ENCODE results near the gene SPOPL.
"Not testable (repeated sequence)": the region's sequence is repeated elsewhere in the genome, so short reads cannot be mapped to it uniquely, and the experiment has no call there.

The SPOPL gene

DNA sequence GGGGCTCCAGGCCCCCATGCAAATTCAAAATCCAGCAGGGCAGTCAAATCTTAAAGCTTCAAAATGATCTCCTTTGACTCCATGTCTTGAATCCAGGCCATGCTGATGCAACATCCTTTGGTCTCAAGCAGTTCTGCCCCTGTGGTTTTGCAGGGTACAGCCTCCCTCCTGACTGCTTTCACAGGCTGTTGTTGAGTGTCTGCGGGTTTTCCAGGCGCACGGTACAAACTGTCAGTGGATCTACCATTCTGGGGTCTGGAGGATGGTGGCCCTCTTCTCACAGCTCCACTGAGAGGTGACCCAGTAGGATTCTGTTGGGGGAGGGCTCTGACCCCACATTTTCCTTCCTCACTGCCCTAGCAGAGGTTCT, 22.1 kb downstream of the SPOPL start:
- not testable (repeated sequence) for DNase-seq (ENCODE audit: low spot score)

DNA sequence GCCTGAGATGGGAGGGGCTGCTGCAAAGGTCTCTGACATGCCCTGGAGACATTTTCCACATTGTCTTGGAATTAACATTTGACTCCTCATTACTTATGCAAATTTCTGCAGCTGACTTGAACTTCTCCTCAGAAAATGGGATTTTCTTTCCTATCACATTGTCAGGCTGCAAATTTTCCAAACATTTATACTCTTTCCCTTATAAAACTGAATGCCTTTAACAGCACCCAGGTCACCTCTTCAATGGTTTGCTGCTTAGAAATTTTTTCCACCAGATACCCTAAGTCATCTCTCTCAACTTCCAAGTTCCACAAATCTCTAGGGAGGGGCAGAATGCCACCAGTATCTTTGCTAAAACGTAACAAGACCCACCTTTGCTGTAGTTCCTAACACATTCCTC, 22.8 kb downstream of the SPOPL start:
- not testable (repeated sequence) for DNase-seq (ENCODE audit: low spot score)

DNA sequence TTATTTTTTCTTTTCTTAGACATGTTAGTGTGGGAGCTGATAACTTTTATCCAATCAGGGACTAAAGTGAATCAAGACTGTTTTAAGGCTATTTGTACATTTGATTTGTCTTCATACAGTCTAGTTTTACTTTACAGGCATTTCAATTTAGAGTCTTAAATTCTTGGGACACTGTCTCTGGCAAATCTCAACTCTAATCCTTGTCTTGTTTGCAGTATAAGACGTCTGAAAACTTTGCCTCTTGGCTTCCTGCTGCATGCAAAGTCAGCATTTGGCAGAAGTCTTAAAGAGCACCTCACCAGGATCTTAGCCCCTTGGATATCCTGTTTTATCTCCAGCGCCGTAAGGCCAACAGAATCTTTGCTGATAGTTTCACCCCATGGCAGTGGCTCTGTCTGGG, 30.3 kb downstream of the SPOPL start:
- DNase-seq (ENCODE audit: low spot score), result no peak

- no peak for DNase-seq (ENCODE audit: low spot score)
These were observed 33.2 kb downstream of the SPOPL start for GRCh38 chr2:138534791-138535190.

GRCh38 chr2:138536302-138536701, 34.7 kb downstream of the SPOPL start:
- DNase-seq (ENCODE audit: low spot score), result peak; percentile 82

GRCh38 chr2:138536740-138537139, 35.2 kb downstream of the SPOPL start:
- DNase-seq (ENCODE audit: low spot score), result no peak

DNA sequence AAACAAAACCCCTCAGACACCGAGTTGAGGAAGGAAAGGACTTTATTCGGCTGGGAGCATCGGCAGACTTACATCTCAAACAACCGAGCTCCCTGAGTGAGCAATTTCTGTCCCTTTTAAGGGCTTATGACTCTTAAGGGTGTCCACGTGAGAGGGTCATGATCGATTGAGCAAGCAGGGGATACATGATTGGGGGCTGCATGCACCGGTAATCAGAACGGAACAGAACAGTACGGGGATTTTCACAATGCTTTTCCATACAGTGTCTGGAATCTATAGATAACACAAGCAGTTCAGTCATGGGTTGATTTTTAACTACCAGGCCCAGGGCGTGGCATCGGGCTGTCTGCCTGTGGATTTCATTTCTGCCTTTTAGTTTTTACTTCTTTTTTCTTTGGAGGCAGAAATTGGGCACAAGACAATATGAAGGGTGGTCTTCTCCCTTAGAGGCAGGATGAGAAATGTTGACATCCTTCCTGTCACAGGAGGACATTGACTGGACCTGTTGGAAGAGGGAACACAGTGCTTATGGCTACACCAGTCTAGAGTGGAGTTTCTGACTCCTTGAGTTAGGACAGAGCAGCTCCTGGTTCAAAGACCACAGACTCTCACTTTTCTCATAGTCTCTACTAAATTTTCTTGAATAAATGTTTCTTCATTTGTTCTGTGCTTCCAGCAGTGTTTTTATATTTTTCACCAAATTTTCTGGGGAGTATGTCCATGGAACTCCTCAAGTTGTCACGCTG, 35.8 kb downstream of the SPOPL start:
- DNase-seq (ENCODE audit: low spot score), result no peak

GRCh38 chr2:138544206-138544605, 42.6 kb downstream of the SPOPL start:
- not testable (repeated sequence) for DNase-seq (ENCODE audit: low spot score)

DNA sequence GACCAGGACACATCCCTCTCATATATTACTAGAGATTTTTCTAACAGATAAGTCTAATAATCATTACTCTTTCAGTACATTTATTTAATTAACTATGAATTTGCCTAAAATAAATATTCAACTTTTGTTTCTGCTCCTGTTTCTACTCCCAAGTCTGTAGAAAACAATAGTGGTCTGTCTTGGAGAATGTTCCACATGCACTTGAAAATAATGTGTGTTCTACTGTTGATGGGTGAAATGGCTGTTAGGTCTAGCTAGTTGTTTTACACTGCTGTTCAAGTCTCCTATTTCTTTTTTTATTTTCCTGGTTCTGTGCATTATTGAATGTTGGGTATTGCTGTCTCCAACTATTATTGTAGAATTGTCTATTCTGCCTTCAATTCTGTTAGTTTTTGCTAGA, 47.2 kb downstream of the SPOPL start:
- DNase-seq (ENCODE audit: low spot score), result no peak

- no peak for DNase-seq (ENCODE audit: low spot score)
These were observed 48.6 kb downstream of the SPOPL start for GRCh38 chr2:138550172-138550571.

DNA sequence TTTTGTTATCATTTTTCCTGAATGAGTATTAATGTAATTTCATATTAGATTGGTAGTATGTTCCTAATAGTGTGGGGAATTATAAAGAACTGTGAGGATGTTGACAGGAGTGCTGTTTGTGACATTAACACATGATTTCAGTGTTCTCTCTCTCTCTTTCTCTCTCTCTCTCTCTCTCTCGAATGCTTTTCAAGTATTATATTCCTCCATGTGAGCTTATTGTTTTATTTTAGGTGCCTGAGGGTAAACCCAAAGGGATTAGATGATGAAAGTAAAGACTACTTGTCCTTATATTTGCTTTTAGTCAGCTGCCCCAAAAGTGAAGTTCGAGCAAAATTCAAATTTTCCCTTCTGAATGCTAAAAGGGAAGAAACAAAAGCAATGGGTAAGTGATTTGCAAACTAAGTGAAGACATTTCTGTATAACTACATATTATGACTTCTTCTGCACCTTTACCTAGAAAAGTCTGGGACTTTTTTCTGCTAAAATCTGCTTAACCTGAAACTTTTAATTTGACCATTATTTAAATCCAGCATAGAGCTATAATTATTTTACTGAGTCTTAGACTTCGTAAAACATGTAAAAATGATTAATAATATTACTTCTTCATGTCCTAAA, 49.2 kb downstream of the SPOPL start:
- DNase-seq (ENCODE audit: low spot score), result no peak

DNA sequence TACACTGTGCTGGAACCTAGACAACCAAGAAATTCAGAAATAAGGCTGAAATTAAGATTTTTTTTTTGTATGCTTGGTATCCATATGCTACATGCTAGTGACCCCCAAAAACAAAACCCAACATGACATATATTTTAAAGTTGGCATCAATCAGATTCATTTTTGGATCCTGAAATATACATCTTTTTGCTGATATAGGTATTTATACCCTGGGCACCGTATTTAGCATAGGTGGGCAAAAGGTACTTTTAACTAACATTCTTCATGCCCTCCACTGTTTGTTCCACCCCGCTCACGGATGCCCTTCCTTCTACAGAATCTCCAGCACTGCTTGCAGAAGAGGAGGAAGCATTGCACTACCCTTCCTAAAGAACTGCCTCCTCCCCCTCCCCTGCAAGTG, 52.6 kb downstream of the SPOPL start:
- no peak for DNase-seq (ENCODE audit: low spot score)

DNA sequence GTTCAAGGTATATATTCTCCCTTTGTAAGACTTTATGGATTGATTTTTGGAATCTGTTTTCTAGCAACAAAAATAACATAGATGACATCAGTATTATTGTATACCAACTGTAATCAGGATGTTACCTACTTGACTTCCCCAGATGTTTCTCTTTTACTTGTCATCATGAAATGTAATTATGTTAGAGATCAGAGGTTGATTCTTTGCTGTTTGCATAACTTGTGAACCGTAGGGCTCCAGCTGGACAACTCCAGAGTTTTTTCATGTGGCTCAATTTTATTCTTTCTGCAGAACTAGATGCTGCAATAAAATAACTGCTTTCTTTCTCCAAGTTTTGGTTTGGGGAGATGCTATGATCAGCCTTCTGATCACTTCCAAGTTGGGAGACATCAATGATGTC, 58.1 kb downstream of the SPOPL start:
- no peak for DNase-seq (ENCODE audit: low spot score)

GRCh38 chr2:138564586-138565229, 63.1 kb downstream of the SPOPL start:
- no peak for DNase-seq (ENCODE audit: low spot score)

DNA sequence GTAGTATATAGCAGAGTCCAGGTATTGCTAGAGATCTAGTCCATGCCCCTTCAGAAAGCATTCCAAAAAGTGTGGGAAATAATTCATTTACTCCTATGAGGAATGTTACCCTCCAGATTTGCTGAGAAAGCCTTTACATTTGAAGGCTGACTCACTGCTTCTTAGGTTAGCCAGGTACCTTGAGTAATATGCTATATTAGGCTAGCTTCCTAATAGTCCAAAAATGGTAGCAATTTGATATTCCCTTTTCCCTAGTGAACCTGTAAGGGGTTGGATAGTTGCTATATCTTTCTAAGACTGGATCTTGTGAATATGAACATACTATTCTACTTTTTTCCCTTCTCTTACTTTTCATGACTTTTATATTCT, 63.6 kb downstream of the SPOPL start:
- DNase-seq (ENCODE audit: low spot score), result peak; percentile 17

DNA sequence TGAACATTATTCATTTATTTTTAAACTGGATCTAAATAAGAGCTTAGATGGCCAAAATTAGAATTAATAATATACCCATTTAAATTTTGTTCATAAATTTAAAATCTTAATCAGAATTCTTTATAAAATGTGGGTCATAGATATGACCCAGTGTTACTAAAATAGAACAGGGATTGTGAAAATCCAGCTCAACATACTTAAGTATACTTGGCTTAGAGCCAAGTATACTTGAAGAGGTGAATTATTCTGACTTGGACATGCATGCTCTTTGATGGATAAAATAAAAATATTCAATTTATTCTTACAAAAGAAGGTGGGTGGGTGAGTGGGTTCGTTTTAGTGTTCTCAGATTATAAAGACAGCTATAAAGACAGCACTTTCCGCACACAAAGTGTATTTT, 70.7 kb downstream of the SPOPL start:
- no peak for DNase-seq (ENCODE audit: low spot score)

DNA sequence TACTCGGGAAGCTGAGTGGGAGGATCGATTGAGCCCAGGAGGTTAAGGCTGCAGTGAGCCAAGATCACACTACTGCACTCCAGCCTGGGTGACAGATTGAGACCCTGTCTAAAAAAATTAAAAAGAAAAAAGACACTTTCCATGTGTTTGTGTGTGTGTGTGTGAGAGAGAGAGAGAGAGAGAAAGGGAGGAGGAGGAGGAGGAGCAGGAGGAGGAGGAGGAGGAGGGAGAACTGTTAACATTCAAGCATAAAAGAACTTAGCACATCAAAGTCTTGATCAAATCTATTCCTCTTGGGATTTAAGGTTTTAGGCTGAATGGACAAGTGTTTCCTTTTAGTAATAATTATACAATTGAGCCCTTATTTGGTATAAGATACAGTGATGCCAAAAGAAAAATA, 75.5 kb downstream of the SPOPL start:
- no peak for DNase-seq (ENCODE audit: low spot score)

DNA sequence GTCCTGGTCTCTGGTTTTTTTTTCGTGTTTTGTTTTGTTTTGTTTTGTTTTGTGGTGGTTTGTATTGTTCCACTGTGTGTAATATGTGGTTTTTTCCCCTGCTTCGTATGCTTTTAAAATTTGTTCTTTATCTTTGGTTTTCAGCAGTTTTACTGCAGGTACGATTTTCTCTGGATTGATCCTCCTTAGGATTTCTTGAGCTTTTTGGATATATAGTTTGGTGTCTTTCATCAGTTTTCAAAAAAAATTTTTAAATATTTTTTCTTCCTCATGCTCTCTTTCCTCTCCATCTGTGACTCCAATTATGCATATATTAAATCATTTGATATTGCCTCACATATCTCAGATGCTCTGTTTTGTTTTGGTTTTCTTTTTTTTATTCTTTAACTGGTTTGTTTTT, 78.0 kb downstream of the SPOPL start:
- no peak for DNase-seq (ENCODE audit: low spot score)

DNA sequence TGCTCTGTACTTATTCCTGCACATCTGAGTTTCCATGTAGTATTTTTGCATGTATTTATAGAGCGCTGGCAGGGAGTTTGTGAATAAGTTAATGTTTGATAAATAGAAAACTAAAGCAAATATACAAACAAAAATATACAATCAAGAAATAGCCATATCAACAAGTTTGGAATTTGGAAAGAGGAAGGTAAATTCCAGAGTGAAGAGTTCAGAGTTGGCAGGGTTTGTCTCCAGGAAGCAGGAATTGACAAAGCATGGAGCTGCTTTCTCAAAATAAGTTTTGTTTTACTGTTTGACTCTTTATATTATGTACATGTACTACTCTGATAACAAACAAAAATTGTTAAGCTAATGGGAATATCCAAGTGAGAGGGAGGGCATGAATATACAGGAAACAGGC, 80.3 kb downstream of the SPOPL start:
- DNase-seq (ENCODE audit: low spot score), result peak; percentile 12

- no peak for DNase-seq (ENCODE audit: low spot score)
These were observed 88.1 kb downstream of the SPOPL start for GRCh38 chr2:138589663-138590062.

GRCh38 chr2:138596403-138596802, 94.8 kb downstream of the SPOPL start:
- no peak for DNase-seq (ENCODE audit: low spot score)

GRCh38 chr2:138600732-138601457, 99.3 kb downstream of the SPOPL start:
- DNase-seq (ENCODE audit: low spot score), result peak; percentile 92

Measured in kidney tubule cell (primary cell).